T-helper 22 cell (primary cell): ENCODE data around the gene HNF4A.
A peak's percentile ranks its signal among the peaks of the same experiment; 100 is the strongest.
"Not testable (repeated sequence)": the region's sequence is repeated elsewhere in the genome, so short reads cannot be mapped to it uniquely, and the experiment has no call there.

Experiments used
- DNase-seq: peaks from one replicate; pipeline ENCODE4 v3.0.0-alpha.2; 2020; ENCODE audit warnings: low read depth

The HNF4A gene

DNA sequence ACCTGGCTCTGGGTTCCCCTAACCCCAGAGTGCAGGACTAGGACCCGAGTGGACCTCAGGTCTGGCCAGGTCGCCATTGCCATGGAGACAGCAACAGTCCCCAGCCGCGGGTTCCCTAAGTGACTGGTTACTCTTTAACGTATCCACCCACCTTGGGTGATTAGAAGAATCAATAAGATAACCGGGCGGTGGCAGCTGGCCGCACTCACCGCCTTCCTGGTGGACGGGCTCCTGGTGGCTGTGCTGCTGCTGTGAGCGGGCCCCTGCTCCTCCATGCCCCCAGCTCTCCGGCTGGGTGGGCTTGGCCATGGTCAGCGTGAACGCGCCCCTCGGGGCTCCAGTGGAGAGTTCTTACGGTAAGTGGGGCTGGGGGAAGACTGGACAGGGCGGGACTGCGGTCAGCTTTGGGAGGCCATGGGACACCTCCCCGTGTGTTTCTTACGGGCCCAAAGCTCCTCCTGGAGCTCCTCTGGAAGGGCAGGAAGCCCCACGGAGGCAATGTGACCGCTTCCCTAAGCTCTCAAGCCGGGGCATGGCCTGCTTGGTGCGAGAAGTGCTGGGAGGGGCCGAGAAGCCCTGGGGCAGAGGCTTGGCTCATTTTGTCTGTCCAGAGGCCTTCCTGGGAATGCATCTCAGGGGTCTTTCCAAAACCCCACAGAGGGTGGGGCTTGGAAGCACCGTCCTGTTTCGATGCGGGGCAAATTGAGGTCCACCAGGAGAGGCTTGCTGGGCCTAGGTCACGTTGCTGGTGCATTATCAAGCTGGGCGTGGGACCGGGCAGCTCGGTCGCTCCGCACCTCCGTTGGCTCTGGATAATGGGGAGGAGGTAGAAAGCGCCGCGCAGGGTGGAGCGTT lies at the start of gene HNF4A:
HNF4A (plus strand) TSS at position 202 of the 855 bp plus-strand sequence; CDS start at position 308, 106 bp downstream.
- DNase-seq = no peak

DNA sequence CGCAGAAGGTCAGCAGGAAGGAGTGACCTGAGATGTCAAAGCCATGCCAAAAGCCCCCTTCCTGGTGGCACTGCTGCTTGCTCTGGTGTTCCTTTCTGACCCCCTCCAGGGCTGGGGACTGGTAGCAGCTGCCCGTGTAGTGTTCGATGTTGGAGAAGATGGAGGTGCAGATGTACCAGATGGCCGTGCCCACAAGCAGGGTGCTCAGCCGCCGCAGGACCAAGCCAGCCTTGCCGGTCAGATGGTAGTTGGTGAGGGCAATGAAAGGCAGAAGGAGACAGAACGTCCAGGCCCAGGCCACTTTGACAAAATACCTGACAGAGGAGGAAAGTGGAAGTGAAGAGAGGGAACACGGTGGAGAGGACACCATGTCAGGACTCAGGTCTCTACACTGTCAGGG lies 48.6 kb upstream of the HNF4A start:
- DNase-seq = no peak

DNA sequence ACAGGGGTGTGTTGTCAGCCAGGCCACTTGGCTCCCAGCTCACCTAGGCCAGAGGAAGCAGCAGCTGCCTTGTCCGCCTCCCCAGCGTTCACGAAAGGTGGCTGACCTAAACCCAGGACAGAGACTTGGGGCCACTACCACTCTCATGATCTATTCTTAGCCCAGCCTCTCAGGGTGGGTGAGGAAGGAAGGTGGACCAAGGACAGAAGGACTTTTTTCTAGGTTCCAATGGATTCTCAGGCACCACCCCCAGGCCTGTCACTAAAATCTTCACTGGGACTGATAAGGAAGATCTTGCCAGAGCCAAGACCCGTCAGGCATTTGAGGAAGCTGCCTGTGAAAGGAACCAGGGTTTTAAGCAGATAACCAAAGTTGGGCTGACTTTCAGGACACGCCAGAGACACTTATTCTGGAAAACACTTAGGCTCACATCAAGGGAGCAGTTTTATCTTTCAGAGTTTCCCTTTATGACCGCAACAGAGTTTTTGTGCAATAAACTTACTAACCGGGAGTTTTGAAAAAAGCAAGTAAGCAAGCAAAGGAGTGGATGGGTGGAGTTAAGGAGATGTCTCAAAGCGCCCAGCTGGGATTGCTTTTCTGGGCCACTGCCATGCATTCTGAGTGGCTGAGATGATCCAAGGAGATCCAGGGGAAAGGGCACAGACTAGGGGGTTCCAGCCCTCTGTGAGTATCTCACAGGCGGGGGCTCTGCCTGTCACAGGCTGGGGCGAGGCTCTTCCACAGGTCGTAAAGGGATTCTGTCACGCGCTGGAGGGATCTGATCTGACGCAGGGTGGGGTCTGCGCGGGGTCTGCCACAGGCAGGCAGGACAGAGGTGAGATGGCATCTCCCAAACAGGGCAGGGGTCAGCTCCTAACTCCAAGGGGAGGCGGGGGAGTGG lies 45.5 kb upstream of the HNF4A start:
- no peak for DNase-seq

DNA sequence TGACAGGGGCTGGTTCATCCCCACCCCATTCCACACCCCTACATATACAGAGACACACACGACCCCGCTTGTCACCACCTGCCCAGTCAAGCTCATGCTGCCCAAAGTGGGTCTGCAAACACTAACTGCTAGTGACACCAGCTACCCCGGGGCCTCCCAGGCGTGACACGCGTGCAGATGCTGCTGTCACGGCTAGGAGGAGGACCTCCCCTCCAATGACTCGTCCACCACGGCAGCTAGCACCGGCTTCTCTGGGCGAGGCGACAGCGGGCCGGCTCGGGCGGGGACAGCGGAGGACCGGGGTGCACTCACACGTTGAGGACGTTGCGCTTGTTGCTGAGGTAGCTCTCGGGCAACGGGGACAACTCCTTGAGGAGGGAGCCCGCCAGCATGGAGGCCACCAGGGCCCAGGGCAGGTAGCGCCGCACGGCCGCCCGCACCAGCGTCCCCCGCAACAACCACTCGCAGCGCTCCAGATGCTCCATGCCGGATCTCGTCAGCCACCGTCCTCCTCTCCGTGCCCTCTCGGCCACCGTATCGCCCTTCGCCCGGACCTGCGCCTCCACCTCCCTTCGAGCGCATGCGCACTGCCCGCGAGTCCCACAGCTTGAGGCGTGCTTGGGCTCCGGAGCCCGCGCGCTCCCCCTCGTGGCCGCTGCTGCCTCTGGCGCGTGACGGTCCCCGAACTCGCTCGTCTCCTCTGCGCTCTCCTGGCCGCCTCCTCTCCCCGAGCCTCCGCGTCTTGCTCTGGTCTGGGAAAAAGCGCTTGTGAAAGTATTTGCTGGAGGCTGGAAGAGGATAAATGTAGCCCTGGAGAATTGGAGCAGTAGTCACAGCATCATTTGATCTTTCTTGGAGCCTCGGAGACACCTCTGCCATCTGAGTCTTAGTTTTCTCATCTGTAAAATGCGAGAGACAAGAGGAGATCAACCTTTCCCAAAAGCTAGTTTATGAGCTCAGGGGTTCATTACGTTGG lies 44.5 kb upstream of the HNF4A start, which contains the start of gene FITM2:
FITM2 (minus strand) TSS at position 539 of the 976 bp plus-strand sequence; CDS start at position 485, 54 bp downstream.
- DNase-seq = peak; percentile 98

DNA sequence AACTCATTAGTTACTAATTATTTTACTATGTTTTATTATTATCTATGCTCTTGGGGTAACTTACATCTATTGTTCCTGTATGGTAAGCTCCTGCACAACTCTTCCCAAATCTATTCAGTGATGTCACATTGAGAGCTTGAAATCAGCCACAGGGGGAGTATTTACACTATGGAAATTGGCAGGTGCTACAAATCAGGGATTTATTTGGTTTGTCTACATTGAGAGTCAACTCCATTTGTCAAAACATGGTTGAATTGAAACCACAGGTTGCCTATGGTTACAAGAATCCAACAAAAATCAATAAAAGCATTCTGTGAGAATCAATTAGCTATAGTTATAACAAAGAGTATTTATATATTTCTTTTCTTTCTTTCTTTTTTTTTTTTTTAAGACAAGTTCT lies 40.6 kb upstream of the HNF4A start:
- DNase-seq = no peak

DNA sequence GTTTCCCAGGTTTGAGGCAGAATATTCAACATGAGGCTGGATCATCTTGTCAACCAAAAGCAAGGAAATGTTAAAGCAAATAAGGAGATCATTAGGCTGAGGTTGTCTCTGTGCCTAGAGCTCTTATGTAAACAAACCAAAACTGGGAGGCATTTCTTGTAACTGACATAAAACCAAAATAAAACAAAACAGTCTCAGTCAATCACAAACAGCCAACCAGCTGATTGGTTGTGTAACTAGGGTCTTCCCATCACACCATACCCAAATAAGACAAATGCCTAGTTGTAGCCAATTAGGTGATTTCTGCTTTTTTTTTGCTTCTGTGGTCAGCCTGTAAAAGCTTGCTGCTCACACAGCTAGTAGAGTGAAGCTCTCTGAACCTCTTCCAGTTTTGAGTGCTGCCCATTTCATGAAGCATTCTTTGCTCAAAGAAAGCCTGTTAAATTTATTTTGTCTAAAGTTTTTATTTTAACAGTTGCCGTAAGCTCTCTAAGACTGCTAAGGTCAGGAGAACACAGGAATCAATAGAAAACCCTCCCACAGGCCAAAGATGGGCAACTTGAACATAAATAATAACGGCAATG lies 35.6 kb upstream of the HNF4A start:
- no peak for DNase-seq

DNA sequence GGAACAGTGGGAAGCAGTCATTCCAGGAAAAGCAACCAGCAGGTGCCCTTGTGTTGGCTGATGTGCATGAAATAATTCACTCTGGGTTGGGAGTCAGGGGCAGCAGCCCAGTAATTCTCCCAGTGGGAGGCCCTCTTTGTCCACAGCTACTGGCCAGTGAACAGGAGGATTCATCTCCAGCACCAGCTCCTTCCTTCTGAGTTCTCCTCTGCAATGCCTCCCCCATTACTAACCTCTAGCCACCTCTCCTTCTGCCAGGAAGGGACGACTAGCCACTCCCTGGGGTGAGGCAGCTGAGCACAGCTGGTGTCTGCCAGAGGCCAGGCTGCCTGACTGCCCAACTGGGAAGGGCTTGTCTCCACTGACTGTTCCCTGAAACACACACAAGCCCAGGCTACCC lies 31.2 kb upstream of the HNF4A start:
- DNase-seq = no peak

DNA sequence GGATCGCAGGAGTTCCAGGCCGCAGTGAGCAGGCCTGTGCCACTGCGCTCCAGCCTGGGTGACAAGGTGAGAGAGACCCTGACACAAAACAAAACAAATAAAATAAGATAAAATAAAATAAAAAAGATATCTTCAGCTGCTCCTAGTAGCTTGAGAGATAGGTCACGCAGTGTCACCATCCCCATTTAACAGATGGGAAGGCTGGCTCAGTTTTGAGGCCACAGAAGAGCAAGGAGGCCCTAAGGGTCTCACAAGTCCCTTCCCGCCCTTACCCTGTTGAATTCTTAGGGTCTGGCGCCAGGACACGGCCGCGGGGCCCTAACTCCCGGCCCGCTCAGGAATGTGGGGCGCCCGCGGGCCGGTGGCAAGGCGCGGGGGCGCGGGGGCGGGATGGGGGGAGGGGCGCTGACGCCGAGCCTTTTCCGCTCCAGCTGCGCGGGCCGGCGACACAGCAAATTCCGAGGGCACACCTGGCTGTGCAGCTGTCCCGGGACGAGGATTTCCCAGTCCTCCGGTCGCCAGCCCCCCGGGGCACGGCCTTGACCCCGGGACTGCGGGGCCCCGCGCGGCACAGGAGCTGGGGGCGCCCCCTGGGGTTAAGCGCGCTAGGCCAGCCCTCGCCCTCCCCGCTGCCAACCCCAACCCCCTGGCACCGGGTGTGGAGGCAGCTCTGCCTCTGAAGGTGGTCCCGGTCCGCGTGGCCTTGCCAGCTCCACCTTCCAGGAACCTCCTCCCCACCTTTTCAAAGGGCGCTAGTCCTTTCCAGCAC lies 28.9 kb upstream of the HNF4A start:
- DNase-seq = no peak

DNA sequence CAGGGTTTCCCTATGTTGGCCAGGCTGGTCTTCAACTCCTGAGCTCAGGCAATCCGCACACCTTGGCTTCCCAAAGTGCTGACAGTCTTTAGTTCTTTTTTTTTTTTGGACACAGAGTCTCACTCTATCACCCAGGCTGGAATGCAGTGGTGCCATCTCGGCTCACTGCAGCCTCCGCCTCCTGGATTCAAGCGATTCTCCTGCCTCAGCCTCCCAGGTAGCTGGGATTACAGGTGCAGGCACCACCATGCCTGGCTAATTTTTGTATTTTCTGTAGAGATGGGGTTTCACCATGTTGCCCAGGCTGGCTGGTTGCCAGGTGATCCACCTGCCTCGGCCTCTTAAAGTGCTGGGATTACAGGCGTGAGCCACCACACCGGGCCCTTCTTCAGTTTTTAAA lies 27.8 kb upstream of the HNF4A start:
- DNase-seq = not testable (repeated sequence)

DNA sequence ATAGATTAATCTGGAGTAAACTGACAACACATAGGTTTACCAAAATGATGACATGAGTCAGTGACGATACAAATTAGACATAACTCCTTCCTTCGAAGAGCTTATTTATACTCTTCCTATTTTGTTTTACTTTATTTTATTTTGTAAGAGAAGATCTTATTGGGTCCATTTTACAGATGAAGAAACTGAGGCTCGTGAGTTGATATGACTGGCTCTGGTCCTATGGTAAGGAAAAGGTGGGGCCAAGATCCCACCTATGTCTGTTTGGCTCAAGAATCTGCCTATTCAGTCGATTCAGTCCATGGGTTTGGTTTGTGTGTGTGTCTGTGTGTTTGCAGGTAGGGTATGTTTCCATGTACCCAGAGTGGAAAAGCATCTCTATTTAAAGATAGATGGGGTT lies 27.1 kb upstream of the HNF4A start:
- no peak for DNase-seq

DNA sequence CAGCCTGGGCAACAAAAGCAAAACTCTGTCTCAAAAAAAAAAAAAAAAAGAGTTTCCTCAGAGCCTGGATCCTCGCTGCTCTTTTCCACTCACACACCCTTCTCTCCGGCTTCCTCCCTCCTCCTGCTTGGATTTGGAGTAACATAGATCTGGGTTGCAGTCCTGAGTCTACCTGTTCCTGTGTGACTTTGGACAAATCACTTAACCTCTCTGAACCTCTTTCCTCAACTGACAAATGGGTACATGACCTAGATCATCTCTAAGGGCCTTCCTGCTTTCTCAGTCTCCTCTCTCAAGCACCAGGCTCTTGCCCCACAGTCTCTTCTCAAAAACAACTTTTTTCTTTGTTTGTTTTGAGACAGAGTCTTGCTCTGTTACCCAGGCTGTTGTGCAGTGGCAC lies 24.3 kb upstream of the HNF4A start:
- no peak for DNase-seq

DNA sequence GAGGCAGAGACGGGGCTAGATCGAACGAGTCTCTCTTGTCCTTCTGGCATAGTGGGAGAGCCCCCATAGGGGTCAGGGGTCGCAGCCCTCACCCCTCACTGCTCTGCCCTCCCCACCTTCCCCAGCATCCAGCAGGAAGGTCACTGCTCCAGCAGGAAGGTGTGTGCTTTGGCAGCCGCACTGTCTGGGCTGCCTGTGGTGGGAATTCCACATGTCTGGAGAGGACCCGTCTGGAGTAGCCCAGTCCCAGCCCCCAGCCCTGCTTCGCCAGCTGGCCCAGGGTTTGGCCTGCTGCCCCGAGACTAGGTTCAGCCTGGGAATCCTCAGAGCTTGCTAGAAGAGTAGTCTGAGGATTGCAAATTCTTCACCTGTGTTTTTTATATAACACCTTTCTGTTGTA lies 21.2 kb upstream of the HNF4A start:
- no peak for DNase-seq

DNA sequence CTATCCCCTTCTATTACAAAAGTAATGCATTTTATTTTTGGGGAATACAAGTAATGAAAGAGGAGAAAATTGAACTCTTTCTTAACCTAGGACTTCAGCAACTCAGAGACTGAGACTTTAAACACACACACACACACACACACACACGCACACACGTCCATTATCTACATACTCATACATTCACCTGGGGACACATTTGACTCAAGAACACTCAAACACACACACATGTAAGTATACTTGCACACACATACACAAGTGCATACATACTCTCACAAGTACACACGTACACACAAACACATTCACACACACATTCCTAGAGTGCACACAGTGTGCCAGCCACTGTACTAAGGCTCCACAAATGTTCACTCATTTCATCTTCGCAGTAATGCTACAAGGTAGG lies 20.8 kb upstream of the HNF4A start:
- no peak for DNase-seq

DNA sequence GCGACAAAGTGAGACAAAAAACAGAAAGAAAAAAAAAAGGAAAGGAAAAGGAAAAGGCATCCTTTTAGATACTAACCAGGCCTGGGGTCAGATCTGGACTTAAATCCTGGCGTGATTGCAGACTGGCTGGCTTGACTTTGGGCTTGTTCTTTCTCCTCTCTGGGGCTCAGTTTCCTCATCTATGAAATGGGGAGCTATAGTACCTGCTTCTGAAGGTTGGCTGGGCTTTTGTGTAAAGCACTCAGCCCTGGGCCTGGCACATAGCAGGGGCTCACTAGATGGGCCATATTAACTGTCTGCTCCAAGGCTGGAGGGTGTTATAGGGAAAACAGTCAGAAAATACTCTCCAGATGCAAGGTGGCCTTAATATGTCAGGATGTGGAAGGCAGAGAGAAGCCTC lies 19.8 kb upstream of the HNF4A start:
- DNase-seq = no peak

DNA sequence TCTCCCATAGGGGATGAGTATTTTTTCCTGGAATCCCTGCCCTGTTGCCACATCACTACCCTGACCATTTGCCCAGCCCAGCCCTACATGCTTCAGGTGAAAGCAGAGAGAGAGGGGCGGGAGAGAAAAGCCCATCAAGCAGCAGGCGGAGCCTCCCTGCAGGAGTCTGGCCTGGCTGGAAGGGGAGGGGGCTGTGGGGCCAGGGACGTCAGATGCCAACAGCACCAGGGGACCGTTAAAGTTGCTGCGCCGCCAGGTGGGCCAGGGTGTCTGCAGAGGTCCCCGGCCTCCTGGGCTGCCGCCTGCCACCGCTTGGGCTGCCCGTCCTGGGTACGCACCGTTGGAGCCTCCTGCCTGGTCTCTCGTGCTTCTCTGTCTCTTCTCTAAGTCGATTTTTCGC lies 19.4 kb upstream of the HNF4A start:
- no peak for DNase-seq

DNA sequence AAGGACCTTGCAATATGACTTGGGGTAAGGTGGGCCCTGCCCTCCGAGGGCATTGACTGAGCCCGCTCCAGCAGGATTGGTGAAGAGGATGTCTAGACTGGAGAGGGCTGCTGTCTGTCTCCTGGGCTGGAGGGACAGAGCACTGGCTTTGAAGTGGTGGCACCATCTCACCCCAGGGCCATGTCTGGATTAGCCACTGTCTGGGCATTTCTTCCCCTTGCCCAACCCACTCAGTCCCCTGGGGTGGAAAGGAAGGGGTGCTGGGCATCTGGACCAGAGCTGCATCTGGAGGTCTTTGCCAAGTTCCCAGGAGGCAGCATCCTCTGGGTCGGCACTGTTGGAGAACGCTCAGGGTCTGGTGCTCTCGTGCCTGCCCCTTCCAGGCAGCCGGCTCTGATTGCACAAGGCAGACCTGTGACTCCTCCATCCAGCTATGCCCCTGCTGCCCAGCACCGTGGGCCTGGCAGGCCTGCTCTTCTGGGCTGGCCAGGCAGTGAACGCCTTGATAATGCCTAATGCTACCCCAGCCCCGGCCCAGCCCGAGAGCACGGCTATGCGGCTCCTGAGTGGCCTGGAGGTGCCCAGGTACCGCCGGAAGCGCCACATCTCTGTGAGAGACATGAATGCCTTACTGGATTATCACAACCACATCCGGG lies 18.6 kb upstream of the HNF4A start, which contains the start of gene R3HDML:
R3HDML (plus strand) TSS at position 319 of the 656 bp plus-strand sequence; CDS start at position 434, 115 bp downstream.
- no peak for DNase-seq

DNA sequence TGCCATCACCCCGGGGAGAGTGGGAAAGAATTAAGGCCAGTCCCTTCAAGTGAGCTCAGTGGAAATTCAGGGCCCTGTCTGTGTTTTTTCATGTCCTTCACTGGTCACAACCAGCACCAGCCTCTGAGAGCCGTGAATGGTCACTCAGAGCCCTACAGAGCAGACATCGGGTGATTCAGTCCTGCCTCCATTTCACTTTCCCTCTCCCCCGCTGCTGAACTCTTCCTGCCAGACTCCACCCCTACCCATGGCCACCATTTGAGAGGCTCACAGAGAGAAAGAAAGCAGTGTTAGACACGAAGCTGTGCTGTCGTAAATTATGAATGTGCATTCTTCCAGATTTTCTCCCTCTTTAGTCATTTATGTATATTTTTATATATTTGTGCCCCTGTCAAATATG lies 13.3 kb upstream of the HNF4A start:
- DNase-seq = no peak

DNA sequence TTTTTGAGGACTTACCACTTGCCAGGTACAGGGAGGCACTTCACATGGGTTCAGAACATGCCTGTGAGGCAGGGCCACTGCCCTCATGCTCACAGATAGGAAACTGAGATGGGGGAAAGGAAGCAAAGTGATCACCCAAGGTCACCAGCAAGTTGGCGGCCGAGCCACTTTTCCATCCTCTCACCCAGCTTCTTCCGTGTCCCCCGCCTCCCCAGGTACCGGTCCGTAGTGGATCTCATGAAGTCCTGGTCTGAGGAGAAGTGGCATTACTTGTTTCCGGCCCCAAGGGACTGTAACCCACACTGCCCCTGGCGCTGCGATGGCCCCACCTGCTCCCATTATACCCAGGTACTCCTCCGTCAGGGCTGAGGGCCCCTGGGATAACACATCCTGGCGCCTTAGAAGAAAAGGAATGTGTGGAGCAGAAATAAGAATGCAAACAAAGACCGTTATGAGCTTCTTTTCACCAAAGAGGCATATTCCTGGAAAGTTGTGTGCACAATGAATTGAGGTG lies 12.3 kb upstream of the HNF4A start:
- no peak for DNase-seq

DNA sequence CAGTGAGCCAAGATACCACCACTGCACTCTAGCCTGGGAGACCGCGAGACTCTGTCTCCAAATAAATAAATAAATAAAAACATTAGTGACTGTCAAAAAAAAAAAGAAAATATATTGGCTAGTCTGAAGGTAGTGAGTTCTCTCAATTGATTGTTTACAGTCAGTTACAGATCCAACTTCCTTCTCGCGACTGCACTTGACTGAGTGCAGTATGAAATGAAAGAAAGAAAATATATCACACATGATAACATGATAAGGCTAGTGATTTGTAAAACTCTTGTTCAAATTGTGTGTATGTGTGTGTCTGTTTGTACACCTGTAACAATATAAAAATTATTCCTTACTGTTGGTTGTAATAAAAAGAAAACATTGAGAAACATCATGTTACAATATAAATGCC lies 10.8 kb upstream of the HNF4A start:
- no peak for DNase-seq

DNA sequence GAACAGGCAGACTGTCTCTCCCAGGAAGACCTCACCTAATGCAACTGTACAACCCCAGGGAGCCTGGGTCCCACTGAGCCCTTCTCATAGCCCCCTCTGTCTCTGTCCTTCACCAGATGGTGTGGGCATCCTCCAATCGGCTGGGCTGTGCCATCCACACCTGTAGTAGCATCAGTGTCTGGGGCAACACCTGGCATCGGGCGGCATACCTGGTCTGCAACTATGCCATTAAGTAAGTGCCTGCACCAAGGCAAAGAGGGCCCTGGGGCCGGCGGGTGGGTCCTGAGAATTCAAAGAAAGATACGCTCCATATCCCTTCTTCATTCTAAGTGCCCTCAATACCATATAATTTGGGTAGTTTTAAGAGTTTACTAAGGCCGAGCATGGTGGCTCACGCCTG lies 10.4 kb upstream of the HNF4A start:
- no peak for DNase-seq
